Neural crest cell (in vitro differentiated cells): ENCODE results near the gene PRKAR1B. TPM values are rescaled to one million over a fixed set of nuclear protein-coding genes. Genes with fewer than 3 reads are reported as not detected.
"Not testable (repeated sequence)": the region's sequence is repeated elsewhere in the genome, so short reads cannot be mapped to it uniquely, and the experiment has no call there.

Experiments used
- DNase-seq: peaks from one replicate; pipeline ENCODE4 v3.0.0; 2021; ENCODE audit warnings: low read depth, mixed read lengths, low spot score
- H3K27ac Mint-ChIP-seq: one replicate; pipeline ENCODE4 v1.8.0; 2021; ENCODE audit warnings: mild to moderate bottlenecking, mixed read lengths; ENCODE audit not compliant: unreplicated experiment
- H3K27me3 Mint-ChIP-seq: 2 replicates; pipeline ENCODE4 v1.8.0; 2021; ENCODE audit warnings: low read depth, mild to moderate bottlenecking, mixed read lengths
- H3K36me3 Mint-ChIP-seq: 2 replicates; pipeline ENCODE4 v1.8.0; 2021; ENCODE audit warnings: low read depth, mild to moderate bottlenecking, mixed read lengths
- H3K4me1 Mint-ChIP-seq: 2 replicates; pipeline ENCODE4 v1.8.0; 2021; ENCODE audit warnings: mixed read lengths
- H3K4me3 Mint-ChIP-seq: one replicate; pipeline ENCODE4 v1.8.0; 2021; ENCODE audit warnings: mild to moderate bottlenecking, mixed read lengths
- H3K9me3 Mint-ChIP-seq: 2 replicates; pipeline ENCODE4 v1.8.0; 2021; ENCODE audit warnings: mixed read lengths
- total RNA-seq: library from RNA; stranded (reverse); gene quantifications from 2 replicates; pipeline ENCODE4 v1.2.1, GENCODE V29; 2021
- TF ChIP-seq, protein P1 (sequence below): fragments of 200-600 bp; sonication (generic); conservative IDR thresholded peaks from 2 replicates; pipeline ENCODE4 v1.5.0; 2021; ENCODE audit warnings: antibody characterized with exemption, mild to moderate bottlenecking

PRKAR1B gene
- total RNA-seq, 1 donor from 2014 or later = 9.5 TPM

DNA sequence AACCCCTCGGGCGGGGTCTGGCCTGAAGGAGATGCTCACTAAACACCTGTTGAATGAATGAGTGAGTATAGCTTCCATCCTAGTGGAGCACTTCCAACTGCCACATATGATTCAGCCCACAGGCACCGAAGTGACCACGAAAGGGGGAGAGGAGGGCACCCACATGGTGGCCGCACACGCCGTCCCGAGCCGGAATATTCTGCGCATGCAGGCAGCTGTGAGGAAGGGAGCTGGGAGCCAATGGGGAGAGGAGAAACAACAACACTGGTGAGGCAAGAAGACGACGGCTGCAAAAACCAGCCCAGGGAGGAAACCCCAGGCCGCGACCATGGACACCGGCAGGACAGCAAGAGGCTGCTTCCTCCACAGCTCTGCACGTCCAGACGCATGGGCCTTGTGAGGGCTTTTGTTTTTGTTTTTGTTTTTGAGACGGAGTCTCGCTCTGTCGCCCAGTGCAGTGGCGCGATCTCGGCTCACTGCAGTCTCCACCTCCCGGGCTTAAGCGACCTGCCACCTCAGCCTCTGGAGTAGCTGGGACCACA, 67.7 kb downstream of the PRKAR1B start:
- Mint-ChIP-seq H3K36me3 (no peaks in the 10 kb centered on the region), H3K4me1 (no peaks in the 10 kb centered on the region), H3K27me3 (no peaks in the 10 kb centered on the region)

DNA sequence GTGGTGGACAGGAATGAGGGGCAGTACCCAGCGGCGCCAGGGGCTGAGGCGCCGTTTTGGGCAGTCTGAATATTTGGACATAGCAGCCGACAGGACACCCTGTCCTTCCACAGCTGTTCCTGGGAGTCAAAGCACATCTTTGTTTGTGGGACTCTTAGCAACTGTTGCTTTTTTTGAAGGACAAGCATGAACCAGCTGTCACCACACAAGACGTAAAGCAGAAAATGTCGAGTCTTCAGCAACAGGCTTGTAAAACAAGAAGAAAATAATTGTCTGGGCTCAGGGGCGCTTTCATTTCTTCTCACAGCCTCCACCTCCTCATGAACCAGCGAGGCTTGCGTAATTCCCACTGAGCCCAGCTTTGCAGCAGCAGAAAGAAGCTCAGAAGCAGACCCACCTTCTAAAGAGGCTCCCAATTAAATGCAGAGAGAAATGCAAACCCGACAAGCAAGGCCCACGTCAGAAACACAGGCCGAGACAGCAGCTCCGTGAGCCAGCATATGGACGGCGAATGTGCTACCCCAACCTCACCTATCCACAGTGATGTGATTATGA, 69.4 kb downstream of the PRKAR1B start:
- DNase-seq = no peak
- no peaks in the 10 kb centered on the region for H3K9me3 Mint-ChIP-seq
- H3K36me3 Mint-ChIP-seq = no peaks in the 10 kb centered on the region
- TF ChIP-seq, protein P1, sequence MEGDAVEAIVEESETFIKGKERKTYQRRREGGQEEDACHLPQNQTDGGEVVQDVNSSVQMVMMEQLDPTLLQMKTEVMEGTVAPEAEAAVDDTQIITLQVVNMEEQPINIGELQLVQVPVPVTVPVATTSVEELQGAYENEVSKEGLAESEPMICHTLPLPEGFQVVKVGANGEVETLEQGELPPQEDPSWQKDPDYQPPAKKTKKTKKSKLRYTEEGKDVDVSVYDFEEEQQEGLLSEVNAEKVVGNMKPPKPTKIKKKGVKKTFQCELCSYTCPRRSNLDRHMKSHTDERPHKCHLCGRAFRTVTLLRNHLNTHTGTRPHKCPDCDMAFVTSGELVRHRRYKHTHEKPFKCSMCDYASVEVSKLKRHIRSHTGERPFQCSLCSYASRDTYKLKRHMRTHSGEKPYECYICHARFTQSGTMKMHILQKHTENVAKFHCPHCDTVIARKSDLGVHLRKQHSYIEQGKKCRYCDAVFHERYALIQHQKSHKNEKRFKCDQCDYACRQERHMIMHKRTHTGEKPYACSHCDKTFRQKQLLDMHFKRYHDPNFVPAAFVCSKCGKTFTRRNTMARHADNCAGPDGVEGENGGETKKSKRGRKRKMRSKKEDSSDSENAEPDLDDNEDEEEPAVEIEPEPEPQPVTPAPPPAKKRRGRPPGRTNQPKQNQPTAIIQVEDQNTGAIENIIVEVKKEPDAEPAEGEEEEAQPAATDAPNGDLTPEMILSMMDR = no peak
- H3K27ac Mint-ChIP-seq = no peak overlapping the region
- no peaks in the 10 kb centered on the region for H3K4me1 Mint-ChIP-seq
- no peak overlapping the region for H3K4me3 Mint-ChIP-seq
- H3K27me3 Mint-ChIP-seq = no peaks in the 10 kb centered on the region

More for the DNA sequence above, 67.7 kb downstream of the PRKAR1B start:
- DNase-seq = no peak
- no peaks in the 10 kb centered on the region for H3K9me3 Mint-ChIP-seq
- no peak overlapping the region for H3K27ac Mint-ChIP-seq
- H3K4me3 Mint-ChIP-seq = no peak overlapping the region
- TF ChIP-seq, protein P1 = no peak

DNA sequence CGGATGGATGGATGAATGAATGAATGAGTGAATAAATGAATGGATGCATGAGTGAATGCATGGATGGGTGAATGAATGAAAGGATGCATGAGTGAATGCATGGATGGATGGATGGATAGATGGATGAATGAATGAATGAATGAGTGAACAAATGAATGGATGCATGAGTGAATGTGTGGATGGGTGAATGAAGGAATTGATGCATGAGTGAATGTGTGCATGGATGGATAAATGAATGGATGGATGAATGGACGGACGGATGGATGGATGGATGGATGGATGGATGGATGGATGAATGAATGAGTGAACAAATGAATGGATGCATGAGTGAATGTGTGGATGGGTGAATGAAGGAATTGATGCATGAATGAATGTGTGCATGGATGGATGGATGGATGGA, 70.1 kb downstream of the PRKAR1B start:
- not testable (repeated sequence) for H3K4me1 Mint-ChIP-seq, H3K9me3 Mint-ChIP-seq, H3K27me3 Mint-ChIP-seq, H3K4me3 Mint-ChIP-seq, H3K27ac Mint-ChIP-seq, H3K36me3 Mint-ChIP-seq, DNase-seq

DNA sequence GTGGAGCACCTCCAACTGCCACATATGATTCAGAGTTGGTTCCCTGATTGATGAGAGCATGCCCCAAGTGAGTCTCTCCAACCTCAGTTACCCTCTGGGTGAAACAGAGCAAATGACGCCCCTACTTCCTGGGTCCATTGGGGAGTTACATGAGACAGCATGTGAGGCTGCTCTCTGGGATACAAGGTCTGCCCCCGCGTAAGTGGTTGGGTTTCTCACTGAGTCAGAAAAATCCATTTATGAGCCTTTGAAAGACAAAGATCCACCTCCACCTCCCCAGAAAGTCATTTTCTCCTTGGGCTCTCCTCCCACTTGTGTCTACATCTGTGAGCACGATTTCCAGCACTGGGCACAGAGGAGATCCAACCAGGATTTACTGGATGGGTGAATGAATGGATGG, 71.3 kb downstream of the PRKAR1B start:
- Mint-ChIP-seq H3K27ac (no peak overlapping the region), H3K4me1 (no peaks in the 10 kb centered on the region), H3K4me3 (no peak overlapping the region), H3K9me3 (no peaks in the 10 kb centered on the region), H3K36me3 (no peaks in the 10 kb centered on the region), H3K27me3 (no peaks in the 10 kb centered on the region)
- TF ChIP-seq, protein P1 = no peak
- no peak for DNase-seq

DNA sequence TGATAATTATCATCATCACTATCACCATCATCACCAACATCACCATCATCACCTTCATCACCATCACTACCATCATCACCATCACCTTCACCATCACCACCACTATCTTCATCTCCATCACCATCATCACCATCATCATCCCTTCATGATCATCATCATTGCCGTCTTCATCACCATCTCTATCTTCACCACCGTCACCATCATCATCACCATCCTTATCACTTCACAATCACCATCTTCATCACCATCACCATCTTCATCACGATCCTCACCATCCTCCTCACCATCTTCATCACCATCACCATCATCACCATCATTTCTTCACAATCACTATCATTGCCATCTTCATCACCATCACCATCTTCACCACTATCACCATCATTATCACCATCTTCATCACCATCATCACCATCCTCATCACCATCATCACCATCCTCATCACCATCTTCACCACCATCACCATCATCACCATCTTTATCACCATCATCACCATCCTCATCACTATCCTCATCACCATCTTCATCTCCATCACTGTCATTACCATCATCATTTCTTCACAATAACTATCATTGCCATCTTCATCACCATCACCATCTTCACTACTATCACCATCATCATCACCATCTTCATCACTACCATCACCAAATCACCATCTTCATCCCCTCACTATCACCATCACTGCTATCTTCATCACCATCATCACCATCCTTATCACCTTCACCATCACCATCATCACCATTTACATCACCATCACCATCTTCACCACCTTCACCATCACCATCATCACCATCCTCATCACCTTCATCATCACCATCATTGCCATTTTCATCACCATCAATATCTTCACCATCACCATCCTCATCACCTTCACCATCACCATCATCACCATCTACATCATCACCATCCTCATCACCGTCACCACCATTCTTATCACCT, 73.0 kb downstream of the PRKAR1B start:
- H3K4me3 Mint-ChIP-seq = no peak overlapping the region
- H3K27me3 Mint-ChIP-seq = no peaks in the 10 kb centered on the region
- no peaks in the 10 kb centered on the region for H3K9me3 Mint-ChIP-seq
- H3K4me1 Mint-ChIP-seq = no peaks in the 10 kb centered on the region
- DNase-seq = no peak
- H3K27ac Mint-ChIP-seq = no peak overlapping the region
- TF ChIP-seq, protein P1 = no peak
- no peaks in the 10 kb centered on the region for H3K36me3 Mint-ChIP-seq

DNA sequence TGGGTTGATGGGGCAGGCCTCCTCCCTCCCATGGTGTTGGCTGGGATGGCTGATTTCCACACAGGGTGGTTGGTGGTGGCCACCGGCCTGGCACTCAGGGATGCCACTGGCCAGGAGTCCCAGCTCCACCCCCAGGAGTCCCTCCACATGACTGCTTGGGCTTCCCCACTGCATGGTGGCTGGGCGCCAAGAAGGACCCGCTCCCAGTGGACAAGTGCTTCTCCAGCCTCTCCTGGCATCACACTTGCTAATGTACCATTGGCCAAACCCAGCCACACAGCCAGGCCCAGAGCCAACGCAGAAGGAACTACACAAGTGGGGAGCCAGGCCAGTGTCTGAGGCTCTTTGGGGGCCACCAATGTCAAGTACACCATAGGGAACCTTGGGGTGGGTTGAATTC, 74.2 kb downstream of the PRKAR1B start:
- TF ChIP-seq, protein P1 = no peak
- no peaks in the 10 kb centered on the region for H3K36me3 Mint-ChIP-seq

DNA sequence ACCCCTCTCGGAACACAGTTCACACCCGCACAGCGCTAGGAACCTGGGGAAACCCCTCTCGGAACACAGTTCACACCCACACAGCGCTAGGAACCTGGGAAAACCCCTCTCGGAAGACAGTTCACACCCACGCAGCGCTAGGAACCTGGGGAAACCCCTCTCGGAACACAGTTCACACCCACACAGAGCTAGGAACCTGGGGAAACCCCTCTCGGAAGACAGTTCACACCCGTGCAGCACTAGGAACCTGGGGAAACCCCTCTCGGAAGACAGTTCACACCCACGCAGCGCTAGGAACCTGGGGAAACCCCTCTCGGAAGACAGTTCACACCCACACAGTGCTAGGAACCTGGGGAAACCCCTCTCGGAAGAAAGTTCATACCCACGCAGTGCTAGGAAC, 74.9 kb downstream of the PRKAR1B start:
- H3K27me3 Mint-ChIP-seq, H3K4me3 Mint-ChIP-seq, H3K27ac Mint-ChIP-seq, H3K36me3 Mint-ChIP-seq, DNase-seq, H3K4me1 Mint-ChIP-seq, H3K9me3 Mint-ChIP-seq: not testable (repeated sequence)

More for the DNA sequence above, 74.2 kb downstream of the PRKAR1B start:
- Mint-ChIP-seq H3K9me3 (no peaks in the 10 kb centered on the region), H3K27me3 (no peaks in the 10 kb centered on the region), H3K27ac (no peak overlapping the region), H3K4me3 (no peak overlapping the region), H3K4me1 (no peaks in the 10 kb centered on the region)
- no peak for DNase-seq
